Measurements from ENCODE around the gene NXN.
"Not testable (repeated sequence)": the region's sequence is repeated elsewhere in the genome, so short reads cannot be mapped to it uniquely, and the experiment has no call there.

NXN gene

DNA sequence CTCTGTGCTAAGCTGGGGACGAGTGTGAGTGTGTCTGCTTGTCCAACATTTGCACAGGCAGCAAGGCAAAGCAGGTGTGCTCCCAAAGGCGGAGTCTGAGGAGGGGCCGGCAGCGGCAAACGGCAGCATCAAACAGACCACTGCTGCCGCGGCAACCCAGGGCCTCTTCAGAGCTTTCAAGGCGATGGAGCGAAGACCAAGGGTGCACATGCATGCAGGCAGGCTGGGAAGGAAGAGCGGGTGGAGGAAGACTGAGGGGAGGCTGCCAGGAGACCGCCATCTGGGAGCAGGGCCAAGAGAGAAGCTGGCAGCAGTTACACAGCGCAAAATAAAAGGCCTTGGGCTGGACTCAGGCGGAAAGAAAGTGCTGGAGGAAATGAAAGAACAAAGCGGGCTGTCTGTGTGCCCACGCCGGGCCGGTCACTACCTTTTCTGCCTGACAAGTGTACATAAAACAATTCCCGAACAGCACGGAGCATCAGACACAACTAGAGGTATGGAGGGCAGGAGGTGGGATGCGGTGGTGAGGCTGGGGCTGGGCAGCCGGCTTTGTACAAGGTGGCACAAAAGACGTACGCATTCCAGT is 25.9 kb upstream of the NXN start:
- no peak for DNase-seq

GRCh38 chr17:1004769-1005295 is 25.3 kb upstream of the NXN start:
- DNase-seq, result no peak

DNA sequence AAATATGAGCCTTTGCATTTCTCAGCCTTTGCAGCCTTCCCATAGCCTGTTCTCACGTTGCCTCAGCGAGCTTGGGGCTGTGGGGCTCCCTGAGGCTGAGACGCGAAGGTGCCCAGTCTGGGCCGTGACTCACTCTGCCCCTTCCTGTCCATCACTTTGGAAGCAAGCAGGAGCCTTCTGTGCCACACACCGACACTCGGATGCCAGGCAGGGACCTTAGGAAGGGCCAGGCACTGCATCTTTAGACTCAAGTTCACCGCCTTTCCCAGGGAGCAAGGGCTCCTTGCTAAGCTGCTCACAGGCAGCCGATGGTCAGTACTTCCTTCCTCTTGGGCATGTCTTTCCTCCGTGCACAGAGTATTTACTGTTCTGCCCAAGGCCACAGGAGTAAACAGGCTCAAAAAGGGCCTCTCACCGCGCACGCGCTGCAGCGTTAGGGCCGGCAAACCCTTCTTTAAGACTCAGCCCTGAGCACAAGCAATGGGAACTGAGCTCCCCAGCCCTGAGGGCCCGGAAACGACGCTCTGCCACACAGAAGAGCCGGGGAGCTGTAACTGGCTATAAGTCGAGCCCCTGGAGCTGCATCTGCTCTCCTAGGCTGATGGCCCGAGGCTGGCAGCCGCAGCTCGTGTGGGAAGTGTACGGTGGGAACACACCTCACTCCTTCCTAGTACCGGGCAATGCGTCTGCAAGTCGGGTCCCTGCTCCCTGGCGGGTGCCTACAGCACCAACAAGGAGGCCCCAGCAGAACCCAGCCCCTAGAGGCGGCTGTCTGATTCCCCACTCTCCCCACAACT is 24.6 kb upstream of the NXN start:
- DNase-seq, result no peak

DNA sequence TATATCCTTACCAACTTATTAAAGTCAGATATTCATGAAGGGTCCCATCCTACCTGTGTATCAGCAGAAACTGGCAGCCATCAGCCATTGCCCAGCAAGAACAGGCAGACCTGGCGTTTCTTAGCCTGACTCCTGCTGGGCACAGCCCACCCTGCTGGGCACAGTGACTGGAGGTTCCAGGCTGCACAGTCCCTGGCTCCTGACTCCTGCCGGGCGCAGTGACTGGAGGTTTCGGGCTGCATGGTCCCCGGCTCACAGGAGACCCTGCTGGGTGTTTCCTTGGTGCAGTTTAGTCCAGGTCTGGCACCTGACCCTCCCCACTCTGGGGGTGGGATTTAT is 24.0 kb upstream of the NXN start:
- DNase-seq, result no peak

DNA sequence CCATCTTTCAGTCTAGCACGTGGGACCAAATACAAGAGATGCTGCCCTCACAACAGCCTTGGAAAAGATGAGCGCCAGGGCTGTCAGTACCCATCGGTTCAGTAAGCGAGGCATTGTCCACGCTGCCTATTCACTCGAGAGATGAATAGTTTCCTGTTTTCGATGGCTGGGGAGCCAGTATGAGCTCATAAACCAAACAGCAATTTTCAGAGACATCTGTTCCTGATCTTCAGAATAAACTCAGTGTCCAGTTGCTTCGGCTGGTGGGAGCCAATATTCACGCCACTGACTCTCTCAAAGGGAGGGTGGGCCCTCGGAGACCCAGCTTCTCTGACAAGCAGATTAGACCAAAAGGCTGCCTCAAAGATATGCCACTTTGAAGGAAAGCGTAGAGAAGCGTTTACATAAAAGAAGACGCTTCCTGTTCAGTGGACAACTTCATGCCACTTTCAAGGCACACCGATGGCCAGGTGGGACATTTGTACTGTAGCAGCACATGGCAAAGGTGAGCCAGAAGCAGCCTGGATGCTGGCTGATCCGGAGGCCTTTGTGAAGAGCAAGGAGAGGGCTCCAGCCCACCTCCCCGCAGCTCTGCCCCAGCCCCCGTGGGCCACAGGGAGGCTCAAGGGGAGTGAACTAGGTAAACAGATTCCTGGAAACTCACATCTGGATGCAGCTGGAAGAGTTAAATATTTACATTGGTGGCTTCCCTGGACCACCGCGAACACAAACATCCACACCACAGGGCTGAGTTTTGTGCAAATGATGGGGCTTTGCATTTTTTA is 23.4 kb upstream of the NXN start:
- no peak for DNase-seq

GRCh38 chr17:1002412-1002753 is 22.8 kb upstream of the NXN start:
- DNase-seq, result no peak

GRCh38 chr17:1001640-1002411 is 22.2 kb upstream of the NXN start:
- no peak for DNase-seq

DNA sequence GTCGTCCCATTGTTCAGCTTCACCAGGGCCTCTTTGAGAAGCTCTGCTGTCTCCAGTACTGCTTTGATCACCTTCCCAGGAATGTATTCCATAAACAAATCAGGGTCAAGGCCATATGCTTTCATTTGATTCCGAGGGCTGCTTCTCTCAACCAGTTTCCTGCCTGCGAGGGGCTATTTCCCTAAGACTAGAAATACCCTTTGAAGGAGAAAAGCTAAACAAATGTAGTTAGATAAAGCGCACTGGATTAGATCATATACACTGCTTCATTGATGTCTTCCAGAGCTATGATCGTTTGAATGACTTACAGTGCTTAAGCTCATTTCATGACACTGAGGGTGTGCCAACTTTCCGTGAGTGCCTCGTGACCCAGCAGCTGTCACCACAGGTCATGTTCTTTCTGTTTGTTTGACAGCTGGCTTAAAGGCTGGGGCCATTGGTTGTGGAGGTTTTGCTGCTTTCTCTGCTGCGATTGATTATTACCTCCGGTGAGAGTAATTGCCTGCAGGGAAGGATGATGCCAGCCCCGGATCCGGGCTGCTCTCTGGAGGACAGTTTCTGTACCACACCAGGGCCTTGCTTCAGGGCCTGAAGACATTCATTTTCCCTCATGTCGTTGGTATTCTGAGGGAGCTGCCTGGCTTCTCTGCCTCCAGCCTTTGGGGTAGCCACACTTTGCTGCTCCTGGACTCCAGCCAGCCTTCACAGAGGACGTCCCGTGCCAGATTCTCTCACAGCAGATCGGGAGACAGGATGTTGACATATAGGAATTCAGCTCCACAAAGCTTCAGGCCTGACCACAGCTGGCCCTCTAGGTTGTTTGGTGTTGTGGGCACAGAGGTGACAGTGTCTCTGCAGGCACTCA is 21.3 kb upstream of the NXN start:
- DNase-seq, result no peak

DNA sequence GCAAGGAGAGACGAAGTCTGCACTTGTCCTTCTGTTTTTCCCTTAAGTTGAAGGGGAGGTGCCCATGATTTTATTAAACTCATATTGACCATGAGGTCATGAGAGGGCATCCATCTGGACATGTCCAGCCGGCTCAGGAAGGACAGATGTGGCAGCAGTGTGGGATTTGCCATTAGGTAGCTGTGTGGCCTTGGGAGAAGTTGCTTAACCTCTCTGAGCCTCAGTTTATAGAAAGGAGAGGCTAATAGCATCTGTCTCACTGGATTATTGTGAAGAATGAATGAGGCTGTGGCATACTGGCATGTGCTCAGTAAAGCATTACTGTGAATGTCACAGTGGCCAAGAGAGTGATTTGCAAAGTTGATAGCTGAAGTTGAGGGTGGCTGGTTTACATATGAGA is 18.5 kb upstream of the NXN start:
- DNase-seq, result no peak

GRCh38 chr17:996554-997344 is 17.2 kb upstream of the NXN start, which contains the start of gene TIMM22:
TSS of gene TIMM22 (plus strand) at chr17:997129. CDS start at chr17:997143, 14 bp downstream.
- peak; percentile 92 for DNase-seq

GRCh38 chr17:995324-995723 is 15.7 kb upstream of the NXN start:
- DNase-seq, result not testable (repeated sequence)

- no peak for DNase-seq
Measured at GRCh38 chr17:992933-993332, 13.4 kb upstream of the NXN start.

GRCh38 chr17:988561-988960 is 9.0 kb upstream of the NXN start:
- DNase-seq, result no peak

DNA sequence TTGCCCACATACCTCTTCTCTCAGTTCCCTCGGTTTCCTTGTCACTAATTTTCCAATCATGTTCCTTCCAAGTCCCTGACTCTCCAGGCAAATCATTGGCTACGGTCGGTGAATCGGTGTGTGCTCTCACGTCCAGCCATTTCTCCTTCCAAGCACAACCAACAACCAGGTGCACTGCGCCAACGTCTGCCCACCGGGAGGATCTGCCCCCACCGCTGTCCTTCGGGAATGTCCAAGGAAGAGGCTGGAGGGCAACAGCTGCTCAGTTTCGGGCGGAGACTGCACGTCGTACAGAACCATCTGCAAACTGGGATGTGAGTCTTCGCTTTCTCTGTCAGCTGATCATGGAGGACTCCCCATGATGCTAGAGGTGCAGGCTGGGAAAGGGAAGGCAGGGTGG is 8.4 kb upstream of the NXN start:
- no peak for DNase-seq

GRCh38 chr17:986322-986929 is 6.8 kb upstream of the NXN start:
- no peak for DNase-seq

DNA sequence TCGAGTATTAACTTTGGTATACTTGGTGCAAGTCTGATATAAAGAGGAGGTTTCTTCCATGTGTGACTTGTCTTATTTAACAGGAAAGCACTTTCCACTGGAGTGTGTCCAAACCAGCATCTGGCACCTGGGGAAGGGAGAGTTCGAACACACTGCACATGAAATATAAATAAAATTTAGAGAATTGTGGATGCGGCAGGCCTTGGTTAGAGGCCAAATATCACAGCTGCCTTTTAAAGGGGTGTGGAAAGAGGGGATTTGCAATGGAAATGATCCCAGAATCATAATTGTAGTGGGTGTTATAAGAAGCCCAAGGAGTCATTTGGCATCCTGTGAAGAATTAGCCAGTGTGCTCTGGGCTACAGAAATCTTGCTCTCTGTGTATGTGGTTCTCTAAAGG is 4.3 kb upstream of the NXN start:
- DNase-seq, result no peak

- no peak for DNase-seq
Measured at GRCh38 chr17:981292-981658, 1.7 kb upstream of the NXN start.

GRCh38 chr17:980406-981291 is 1.1 kb upstream of the NXN start:
- peak; percentile 86 for DNase-seq

DNA sequence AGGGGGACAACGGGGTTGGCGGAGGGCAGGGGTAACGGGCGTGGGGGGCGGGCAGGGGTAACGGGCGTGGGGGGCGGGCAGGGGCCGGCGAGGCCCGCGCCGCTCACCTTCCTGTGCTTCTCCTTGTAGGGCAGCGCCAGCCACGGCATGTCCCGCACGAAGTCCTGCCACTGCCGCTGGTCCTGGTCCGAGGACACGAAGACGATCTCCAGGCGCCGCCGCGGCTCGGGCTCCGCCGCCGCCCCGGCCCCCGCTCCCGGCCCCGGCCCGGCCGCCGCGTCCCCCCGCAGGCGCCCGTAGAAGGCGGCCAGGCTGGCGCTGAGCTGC is 401 bp downstream of the NXN start:
- DNase-seq, result no peak
